Inferior parietal cortex (tissue), 1 donor: Measurements from ENCODE around the gene PRKCA.

Source experiments
- DNase-seq: peaks from one replicate; pipeline ENCODE4 v3.0.0-alpha.2; 2016; ENCODE audit errors: extremely low spot score

The PRKCA gene

DNA sequence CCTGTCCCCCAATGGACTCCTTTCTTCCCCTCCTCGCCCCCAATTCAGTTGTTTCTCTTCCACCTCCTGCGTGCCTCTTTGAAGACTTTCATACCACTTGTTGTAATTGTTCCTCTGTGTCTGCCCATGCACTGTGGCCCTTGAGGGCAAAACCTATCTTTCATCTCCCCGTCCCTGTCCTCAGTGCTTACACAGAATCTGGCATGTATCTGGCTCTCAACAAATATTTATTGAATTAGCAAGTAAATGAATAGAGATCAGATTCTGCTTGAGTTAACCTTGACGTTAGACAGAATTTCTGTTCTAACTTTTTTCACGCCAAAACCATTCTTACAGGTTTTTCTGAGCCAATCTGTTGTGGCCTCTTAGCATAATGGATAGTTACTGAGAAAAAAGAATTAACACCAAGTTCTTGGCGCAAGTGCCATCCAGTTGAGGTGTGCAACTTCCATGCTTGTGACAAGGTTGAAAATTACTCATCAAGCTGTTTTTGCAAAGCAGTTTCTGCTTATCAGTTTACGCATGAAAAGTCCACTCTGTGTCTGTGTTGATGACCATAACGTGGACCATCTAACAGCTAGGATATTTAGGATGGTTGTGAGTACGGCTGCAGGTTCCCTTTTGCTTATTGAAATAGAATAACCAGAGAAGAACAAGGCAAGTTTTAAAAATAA is 215.1 kb downstream of the PRKCA start:
- DNase-seq = no peak

- no peak for DNase-seq
Observed at GRCh38 chr17:66518108-66518507, 215.7 kb downstream of the PRKCA start.

GRCh38 chr17:66518677-66519076 is 216.3 kb downstream of the PRKCA start:
- peak; percentile 79 for DNase-seq

DNA sequence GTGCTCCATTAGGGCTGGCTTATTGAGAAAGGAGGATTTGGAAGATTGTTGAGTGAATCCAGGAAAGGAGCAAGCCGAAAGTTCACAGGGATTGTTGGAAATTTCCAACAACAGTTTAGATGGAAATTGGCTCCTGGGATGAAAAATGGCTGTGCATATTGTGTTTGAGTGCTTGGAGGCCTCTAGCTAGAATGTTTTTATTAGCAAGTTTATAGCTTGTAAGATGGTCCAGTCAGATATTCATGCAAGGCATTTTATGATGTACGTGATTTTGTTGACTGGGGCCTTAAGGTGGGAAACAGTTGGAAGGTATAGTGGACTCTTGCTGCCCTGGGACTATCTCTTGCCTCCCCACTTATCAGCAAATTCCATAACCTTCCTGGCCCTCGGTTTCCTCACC is 216.7 kb downstream of the PRKCA start:
- DNase-seq = no peak

DNA sequence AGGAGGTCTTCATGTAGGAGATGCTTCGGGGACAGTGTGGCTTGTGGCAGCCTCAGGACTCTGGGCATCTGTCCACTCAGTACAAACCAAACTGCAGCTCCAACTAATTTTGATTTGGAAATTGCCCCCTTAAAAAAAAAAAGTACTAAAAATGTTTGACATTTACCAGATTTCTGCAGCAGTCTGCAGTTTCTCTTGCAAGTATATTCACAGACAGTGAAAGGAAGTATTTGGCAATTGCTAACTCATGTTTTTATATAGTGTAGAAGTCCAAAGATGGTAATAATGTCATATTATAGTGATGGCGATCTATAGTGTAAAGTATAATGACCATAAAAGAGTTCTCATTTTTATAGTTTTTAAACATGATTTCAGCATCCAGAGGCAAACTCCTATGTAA is 218.6 kb downstream of the PRKCA start:
- no peak for DNase-seq

DNA sequence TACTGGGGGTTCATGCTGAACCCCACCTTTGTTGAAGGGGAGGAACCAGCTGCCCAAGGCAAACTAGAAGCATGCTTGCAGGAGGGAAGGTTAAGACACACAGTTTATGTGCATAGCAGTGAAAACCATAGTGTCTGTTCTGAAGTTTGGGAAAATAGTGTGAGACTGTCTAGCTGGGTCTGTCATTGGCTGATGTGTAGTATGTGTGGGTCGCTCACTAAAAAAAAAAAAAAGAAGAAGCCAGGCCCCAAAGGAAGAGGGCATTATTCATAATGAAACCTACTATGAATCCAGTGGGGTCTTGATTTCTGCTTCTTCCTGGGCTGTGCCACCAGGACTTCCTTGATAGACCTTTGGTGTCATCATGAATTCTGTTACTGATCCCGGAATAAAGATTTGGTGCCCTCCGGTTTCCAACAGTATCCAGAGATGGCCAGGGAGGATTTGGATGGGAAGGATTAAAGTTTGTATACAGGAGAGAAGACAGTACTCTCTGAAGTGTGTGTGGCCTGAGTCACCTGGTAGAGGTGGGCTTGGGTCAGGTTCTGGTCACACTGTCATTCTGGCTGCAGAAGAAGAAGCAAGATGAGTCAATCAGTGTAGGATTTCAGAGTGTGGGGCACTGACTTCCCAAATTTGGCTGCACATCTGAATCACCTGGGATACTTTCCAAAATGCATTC is 220.3 kb downstream of the PRKCA start:
- DNase-seq = no peak

DNA sequence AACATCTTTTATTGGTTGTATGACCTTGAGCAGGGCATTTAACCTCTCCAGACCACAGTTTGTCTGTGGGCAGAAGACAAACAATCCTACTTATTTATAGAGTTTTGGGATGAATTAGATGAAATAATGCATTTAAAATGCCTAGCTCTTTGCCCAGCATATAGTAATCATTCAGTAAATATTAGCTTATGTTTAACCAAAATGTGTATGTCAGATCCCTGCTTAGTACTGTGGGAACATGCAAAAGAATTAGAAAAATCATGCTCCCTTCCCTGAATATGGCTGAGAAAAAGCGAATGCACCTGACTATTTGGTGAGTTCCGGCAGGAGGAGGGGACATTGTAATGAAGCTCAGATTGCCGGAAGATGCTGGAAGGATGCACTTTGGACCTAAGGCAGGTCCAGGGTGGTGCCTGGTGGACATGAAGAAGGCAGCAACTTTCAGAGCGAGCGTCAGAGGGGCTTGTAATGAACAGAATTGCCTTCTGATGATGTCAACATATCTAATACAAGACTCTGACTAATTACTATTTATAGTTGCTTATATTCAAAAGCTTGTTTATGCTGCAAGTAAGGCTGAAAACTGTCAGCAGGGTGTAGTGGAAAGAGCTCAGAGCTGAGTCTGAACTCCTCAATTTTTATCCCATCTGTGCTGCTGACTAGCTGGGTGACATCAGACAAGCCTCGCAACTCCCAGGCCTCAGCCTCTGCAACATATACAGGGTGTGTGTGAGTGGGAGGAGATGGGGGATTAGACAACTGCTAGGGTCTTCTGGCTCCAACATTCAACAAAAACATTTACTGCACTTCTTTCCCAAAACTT is 221.2 kb downstream of the PRKCA start:
- DNase-seq = peak; percentile 61

DNA sequence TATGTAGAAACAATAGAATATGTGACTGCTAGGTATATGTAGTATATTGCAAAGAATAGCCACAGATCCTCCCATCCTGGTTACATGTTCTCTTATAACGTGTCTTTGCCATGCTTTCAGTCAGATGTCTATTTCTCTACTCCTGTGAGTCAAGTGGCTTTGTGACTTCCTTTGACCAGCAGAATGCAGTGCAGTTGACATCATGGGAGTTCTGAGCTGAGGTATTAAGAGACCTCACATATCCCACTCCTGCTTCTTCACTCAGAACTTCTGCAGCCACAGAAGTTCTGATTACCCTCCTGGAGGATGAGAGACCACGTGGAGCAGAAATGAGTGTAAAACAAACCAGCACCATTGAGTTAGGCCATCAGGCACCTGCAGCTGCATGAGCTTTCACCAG is 222.5 kb downstream of the PRKCA start:
- no peak for DNase-seq

DNA sequence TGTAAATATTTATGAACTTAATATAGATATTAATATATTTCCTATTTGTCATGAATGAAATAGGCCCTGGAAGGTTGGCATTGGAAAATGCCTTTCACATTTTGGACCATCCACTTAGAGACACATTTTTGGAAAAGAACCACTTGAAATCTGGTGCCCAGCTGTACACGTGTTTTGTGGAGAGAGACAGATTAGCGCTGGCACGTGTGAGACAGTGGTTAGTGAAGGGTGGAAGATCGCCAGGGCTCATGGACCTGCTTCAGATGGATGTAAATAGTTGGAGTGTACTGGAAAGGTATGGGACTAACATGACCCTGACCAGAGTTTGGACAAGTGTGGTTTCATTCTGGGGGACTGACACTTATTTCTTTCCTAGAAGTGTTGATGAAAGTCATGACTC is 222.9 kb downstream of the PRKCA start:
- DNase-seq = no peak

GRCh38 chr17:66526827-66527226 is 224.4 kb downstream of the PRKCA start:
- no peak for DNase-seq

DNA sequence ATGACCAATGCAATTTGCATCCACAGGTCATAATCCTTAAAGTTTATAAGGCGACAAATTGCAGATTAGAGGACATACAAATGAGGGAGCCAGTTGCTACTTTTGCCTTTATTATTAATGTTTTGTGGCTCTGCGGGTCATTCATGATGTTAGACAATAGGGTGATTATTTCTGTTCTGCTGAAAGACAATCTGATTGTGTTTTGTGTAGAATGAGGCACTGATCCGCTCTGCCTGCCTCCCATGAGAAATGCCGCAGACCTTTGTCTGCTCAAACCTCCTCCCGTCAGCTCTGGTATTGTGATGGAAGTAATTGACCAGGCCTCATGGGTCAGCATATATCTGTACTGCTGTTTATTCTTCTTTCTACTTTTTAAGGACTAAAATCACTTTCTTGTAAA is 224.9 kb downstream of the PRKCA start:
- peak; percentile 71 for DNase-seq

DNA sequence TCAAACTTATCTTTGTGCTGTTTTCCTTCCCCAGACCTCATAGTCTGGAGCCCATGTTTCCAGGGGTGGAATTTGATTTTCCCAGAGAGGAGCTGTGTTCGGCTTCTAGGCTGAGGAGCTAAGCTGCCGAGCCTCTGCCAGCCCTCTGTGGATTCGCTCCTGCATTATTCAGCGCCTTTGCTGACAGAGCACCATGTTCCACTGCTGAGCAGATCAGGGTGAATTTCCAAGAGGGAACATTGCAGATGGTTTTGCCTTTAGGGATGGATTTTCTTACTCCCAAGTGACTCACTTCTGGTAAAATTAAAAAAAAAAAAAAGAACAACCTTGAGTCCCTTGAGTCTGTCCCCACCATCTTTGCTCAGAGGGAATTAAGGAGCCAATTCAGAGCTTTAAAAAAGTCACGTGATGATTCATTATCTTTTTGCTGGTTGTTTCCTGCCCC is 229.5 kb downstream of the PRKCA start:
- no peak for DNase-seq

DNA sequence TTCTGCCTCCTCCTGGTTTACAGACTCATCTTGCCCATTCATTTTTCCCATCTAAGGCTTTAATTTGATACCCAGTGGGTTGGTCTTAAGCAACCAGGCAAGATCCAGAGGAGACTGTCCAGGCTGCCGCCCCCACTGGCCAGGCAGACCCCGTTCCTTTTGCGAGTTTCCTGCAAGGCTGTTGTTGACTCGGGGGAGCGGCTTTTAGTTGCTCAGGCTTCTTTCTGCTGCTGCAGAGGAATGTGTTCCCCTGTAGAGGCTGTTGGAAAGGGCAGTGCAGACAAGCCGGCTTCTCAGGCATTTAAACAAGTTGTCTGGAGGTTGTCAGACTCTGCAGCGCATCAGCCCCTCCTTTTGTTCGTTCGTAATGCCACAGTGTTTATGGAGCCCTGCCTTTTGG is 231.2 kb downstream of the PRKCA start:
- no peak for DNase-seq

- DNase-seq = no peak
Observed at GRCh38 chr17:66533986-66534385, 231.6 kb downstream of the PRKCA start.

DNA sequence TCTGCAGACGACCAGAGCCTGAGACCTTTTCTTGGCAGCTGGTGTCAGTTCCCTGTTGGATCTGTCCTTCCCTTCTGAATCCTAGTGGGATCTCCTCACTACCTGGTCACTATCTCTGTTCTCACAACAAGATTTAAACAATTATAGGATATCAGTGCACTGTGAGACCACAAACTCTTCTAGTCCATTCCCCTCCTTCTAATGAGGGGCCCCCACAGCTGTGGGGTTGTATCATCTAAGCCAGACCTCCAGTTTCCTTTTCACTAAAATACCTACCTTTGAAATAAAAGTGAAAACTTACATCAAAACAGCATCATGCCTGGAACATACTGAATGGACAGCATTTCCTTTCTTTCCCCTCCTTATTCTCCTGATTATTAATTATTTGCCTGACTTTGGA is 233.2 kb downstream of the PRKCA start:
- no peak for DNase-seq

DNA sequence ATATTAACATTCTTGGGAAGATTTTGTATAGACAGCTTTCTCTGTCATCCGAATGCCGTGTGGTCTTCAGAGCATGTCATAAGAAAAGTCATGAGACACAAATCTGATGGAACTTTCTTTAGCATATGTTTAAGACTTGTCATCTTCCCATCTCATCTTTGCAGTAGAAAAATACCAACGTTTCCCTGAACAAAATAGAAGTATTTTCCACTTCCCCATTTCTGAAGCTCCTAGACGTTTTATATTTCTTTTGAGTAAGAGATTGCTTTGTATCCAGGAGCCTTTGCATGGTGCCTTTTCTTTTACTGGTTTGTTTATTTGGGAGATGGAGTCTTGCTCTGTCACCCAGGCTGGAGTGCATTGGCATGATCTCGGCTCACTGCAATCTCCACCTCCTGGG is 235.1 kb downstream of the PRKCA start:
- DNase-seq = no peak

GRCh38 chr17:66538776-66539175 is 236.4 kb downstream of the PRKCA start:
- no peak for DNase-seq

DNA sequence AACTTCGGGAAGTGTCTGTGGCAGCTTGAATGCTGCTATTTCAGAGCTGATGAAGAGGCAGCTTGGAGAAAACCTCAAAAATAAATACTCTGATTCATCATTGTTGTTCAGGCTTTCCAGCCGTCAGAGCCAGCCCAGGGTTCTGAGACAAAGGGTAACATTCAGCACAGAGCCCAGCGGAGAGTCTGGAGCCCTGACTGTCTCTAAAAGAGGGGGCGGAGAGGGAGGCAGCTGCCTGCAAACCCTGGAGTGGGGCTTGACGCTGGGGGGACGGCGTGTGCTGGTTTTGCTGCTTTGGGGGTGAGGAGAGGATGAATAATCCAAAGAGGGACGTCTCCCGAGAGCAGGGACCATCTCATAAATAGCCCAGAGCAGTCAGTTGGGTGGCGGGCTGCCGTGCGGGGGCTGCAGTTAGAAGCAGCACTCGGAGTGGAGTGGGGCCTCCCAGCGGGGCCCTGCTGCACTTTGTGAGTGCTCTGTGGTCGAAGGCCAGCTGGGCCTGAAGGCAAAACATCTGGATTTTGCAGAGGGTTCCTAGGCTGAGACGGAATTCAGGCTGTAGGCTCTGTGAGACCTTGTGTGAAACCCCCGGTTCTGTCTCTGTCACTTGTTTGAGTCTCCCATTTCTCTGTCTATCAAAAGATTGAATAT is 237.8 kb downstream of the PRKCA start:
- peak; percentile 91 for DNase-seq

DNA sequence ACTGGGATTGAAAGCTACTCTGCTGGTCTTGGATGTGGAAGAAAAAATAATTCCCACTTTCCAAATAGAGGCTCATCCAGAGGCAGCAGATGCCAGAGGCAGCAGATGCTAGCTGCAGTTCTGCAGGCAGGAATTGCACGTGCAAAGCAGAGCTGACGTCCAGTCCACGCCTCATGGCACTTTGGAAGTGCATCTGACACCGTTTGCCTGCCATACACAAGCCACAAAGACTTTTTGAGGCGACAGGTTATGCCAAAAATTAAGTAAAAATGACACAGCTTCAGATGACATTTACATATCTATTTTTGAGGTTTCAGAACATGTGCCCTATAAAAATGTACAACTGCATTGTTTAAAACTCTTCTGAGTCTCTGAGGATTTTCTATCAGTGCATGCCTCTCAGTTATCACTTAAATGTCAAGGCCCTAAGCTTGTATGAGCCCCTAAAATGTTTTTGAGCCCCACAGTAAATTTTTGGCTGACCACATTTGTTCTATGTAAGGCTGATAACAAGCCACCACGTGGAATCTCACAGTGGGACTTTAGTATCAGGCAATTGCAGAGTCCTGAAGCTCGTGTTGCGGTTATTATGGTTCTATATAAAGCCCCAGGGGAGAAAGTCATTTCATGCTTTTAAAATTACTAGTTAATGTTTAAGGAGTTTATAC is 239.2 kb downstream of the PRKCA start:
- no peak for DNase-seq

DNA sequence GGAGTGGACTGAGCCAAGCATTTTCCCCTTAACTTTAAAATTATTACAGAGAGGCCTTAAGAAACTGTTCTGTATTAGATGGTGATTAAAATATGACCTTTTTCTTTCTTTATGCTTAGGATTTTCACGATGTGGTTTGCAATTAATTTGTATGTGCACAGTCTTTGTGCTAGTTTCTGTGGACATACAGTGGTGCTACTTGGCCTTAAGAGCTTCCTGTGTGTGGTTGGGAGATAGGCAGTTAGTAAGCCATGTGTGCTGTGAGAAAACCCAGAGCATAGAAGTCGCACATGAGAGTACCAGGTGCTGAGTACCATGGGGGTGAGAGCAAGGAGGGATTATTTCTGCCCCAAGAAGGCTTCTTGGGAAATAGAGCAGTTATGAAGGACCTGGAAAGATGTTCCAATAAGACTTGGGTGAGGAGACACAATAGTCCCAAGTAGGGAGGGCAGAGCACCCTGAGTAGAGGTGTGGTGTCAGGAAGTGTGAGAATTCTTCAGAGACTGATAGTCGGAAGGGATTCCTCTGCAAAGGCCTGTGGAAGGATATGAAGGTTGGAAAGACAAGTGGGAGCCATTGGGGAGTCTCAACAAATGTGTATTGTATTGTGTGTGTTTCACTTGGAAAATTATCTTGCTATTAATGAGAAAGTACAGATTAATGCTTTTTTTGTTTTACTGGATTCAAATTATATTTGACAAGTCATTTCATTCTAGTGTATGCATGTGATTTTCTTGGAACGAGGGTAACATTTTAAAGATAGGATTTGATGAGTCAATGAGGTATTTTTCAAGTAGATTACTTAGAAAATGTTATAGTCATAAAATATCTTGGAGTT is 239.9 kb downstream of the PRKCA start:
- DNase-seq = no peak
